Sigmoid colon (tissue), 4 donors: ENCODE measurements around the gene CCDC158.

Experiments used
- EP300 ChIP-seq, 4 donors: sonication (generic); formaldehyde crosslinking; IDR thresholded peaks; one replicate each; pipeline ENCODE4 v1.6.1; 2017; ENCODE audit warnings: antibody characterized with exemption in 4 of 4
- POLR2A ChIP-seq, 2 donors: fragments of 450-650 bp; IDR thresholded peaks; one replicate each; pipeline ENCODE4 v1.6.1; 2016; ENCODE audit warnings: antibody characterized with exemption in 2 of 2, mild to moderate bottlenecking in 2 of 2, moderate library complexity in 2 of 2
- POLR2AphosphoS5 ChIP-seq, 4 donors: sonication (generic); formaldehyde crosslinking; IDR thresholded peaks; one replicate each; pipeline ENCODE4 v1.6.1; 2017; ENCODE audit warnings: antibody characterized with exemption in 4 of 4
- TF ChIP-seq, protein P1 (sequence below), 4 experiments: fragments of 450-650 bp in 3 of 4; fragments of 200-600 bp in 1 of 4; IDR thresholded peaks; one replicate each; pipeline ENCODE4 v1.5.1; 2016 to 2019; ENCODE audit warnings: antibody characterized with exemption in 4 of 4, mild to moderate bottlenecking in 3 of 4, moderate library complexity in 2 of 4

DNA sequence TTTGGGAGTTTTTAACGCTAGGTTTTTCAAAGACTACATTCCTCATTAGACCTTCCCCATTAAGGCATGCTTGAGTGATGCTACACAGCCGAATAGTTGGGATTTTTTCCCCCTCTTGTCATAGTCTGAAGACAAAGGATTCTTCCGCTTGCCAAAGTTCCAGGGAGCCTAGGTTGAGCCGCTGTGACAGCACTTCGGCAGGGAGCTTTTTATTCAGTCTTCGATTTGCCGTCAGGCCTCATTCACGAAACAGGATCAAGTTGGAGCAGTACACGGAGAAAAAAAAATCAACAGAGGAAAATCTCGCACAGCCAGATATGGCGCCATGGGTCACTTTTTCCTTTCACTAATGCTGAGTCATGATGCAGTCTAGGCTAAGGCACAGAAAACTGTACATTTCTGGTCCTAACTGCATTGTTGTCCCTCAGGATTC, 38.4 kb upstream of the CCDC158 start:
- TF ChIP-seq, protein P1, sequence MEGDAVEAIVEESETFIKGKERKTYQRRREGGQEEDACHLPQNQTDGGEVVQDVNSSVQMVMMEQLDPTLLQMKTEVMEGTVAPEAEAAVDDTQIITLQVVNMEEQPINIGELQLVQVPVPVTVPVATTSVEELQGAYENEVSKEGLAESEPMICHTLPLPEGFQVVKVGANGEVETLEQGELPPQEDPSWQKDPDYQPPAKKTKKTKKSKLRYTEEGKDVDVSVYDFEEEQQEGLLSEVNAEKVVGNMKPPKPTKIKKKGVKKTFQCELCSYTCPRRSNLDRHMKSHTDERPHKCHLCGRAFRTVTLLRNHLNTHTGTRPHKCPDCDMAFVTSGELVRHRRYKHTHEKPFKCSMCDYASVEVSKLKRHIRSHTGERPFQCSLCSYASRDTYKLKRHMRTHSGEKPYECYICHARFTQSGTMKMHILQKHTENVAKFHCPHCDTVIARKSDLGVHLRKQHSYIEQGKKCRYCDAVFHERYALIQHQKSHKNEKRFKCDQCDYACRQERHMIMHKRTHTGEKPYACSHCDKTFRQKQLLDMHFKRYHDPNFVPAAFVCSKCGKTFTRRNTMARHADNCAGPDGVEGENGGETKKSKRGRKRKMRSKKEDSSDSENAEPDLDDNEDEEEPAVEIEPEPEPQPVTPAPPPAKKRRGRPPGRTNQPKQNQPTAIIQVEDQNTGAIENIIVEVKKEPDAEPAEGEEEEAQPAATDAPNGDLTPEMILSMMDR (IDR thresholded peaks at IDR 0.05), result no peak
- TF ChIP-seq POLR2A (IDR thresholded peaks at IDR 0.05) (no peak), EP300 (IDR thresholded peaks at IDR 0.05) (no peak), POLR2AphosphoS5 (IDR thresholded peaks at IDR 0.05) (peak in 1 of 4 donors; percentile 11)
